MM.1S (cell line): ENCODE data around the gene BCAS3.

ENCODE experiments used
- EZH2phosphoT487 ChIP-seq: fragments of 300-600 bp; sonication (generic); IDR thresholded peaks from 2 replicates; pipeline ENCODE4 v1.6.1; 2018; ENCODE audit warnings: antibody characterized with exemption, low read length
- TF ChIP-seq, protein P1 (sequence below): fragments of 300-600 bp; sonication (generic); IDR thresholded peaks from 2 replicates; pipeline ENCODE4 v1.5.1; 2016; ENCODE audit warnings: antibody characterized with exemption, low read length, mixed read lengths

- TF ChIP-seq, protein P1, sequence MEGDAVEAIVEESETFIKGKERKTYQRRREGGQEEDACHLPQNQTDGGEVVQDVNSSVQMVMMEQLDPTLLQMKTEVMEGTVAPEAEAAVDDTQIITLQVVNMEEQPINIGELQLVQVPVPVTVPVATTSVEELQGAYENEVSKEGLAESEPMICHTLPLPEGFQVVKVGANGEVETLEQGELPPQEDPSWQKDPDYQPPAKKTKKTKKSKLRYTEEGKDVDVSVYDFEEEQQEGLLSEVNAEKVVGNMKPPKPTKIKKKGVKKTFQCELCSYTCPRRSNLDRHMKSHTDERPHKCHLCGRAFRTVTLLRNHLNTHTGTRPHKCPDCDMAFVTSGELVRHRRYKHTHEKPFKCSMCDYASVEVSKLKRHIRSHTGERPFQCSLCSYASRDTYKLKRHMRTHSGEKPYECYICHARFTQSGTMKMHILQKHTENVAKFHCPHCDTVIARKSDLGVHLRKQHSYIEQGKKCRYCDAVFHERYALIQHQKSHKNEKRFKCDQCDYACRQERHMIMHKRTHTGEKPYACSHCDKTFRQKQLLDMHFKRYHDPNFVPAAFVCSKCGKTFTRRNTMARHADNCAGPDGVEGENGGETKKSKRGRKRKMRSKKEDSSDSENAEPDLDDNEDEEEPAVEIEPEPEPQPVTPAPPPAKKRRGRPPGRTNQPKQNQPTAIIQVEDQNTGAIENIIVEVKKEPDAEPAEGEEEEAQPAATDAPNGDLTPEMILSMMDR = no peak
- TF ChIP-seq EZH2phosphoT487 = no peak
Observed at GRCh38 chr17:61440697-61441096, 763.0 kb downstream of the BCAS3 start.
